ENCODE results near the gene SPAG16.

DNA sequence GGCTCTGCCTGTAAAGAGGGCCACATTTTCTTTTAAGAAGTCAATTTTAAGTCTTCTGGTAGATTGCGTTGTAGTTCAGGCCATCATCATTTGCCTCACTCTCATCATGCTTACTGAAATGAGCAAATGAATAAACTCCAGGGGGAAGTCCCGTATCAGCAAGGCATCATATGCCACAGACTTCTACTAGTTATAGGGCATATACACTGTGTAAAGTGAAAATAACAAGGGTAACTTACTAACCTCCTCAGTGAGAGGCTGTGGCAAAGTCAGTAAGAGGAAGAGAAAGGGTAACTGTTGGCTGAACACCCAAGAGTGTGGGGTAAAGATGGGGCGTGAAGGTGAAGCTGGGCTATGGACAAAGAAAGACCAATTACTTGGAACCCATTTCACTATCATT is 456.2 kb downstream of the SPAG16 start:
- TF ChIP-seq POLR2A (IDR thresholded peaks at IDR 0.05) = no peak
- TF ChIP-seq, protein P1, sequence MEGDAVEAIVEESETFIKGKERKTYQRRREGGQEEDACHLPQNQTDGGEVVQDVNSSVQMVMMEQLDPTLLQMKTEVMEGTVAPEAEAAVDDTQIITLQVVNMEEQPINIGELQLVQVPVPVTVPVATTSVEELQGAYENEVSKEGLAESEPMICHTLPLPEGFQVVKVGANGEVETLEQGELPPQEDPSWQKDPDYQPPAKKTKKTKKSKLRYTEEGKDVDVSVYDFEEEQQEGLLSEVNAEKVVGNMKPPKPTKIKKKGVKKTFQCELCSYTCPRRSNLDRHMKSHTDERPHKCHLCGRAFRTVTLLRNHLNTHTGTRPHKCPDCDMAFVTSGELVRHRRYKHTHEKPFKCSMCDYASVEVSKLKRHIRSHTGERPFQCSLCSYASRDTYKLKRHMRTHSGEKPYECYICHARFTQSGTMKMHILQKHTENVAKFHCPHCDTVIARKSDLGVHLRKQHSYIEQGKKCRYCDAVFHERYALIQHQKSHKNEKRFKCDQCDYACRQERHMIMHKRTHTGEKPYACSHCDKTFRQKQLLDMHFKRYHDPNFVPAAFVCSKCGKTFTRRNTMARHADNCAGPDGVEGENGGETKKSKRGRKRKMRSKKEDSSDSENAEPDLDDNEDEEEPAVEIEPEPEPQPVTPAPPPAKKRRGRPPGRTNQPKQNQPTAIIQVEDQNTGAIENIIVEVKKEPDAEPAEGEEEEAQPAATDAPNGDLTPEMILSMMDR (IDR thresholded peaks at IDR 0.05) = no peak

All from body of pancreas (tissue), 4 donors.